Urinary bladder (tissue), 4 donors: ENCODE data around the gene ZDHHC20. TPM values are rescaled to one million over a fixed set of nuclear protein-coding genes. Genes with fewer than 3 reads are reported as not detected.
A peak's percentile ranks its signal among the peaks of the same experiment; 100 is the strongest.

Experiments used
- DNase-seq: peaks from one replicate; pipeline ENCODE4 v3.0.0-alpha.2; 2015; ENCODE audit errors: extremely low spot score
- H3K27ac ChIP-seq: one replicate; pipeline ENCODE4 v1.5.1; 2013; ENCODE audit warnings: low read depth, mild to moderate bottlenecking, moderate library complexity
- H3K36me3 ChIP-seq: one replicate; pipeline ENCODE4 v1.6.1; 2013; ENCODE audit warnings: mild to moderate bottlenecking, moderate library complexity; ENCODE audit not compliant: insufficient read depth
- H3K4me1 ChIP-seq: one replicate; pipeline ENCODE4 v1.6.1; 2013; ENCODE audit warnings: mild to moderate bottlenecking, moderate library complexity; ENCODE audit not compliant: insufficient read depth
- H3K4me3 ChIP-seq: one replicate; pipeline ENCODE4 v1.5.1; 2013; ENCODE audit warnings: low read depth, low read length
- WGBS: extraction: QIAGEN DNeasy Blood & Tissue Kit; methylation state at CpG from one replicate; pipeline ENCODE4 v1.1.7; 2013; 5-methylcytosine and 5-hydroxymethylcytosine counted together
- polyA plus RNA-seq: library from polyadenylated mRNA; stranded (reverse); fragments of 200-250 nt; gene quantifications from one replicate; pipeline ENCODE4 v1.2.3, GENCODE V29; 2013
- total RNA-seq: library from RNA; depleted of rRNA; stranded (reverse); fragments of >200 nt; gene quantifications from one replicate; pipeline ENCODE4 v1.2.3, GENCODE V29; 2014
- donor health status: healthy with polysubstance abuse.
- donor health status: healthy.

The ZDHHC20 gene
- total and polyA plus RNA-seq, 2 donors, result 30.1 to 209 TPM

DNA sequence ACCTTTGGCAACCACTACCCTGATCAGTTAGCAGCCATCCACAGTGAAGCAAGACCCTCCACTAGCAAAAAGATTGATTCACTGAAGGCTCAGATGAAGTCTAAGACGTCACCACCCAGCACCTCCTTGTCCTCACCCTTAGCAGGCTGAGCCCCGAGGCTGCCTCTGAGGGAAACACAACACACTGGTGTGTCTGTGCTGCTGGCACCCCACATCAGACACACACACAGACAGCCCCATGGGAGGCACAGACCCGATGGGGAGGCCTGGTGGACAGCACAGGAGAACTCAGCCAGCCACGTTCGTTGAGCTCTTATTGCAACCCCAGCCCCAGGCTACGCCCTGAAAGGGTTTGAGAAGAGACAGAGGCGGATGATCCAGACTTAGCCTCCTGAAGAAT lies 94.7 kb downstream of the ZDHHC20 start:
- no peak for DNase-seq
- Histone ChIP-seq H3K27ac (no peak overlapping the region), H3K4me1 (no peaks in the 10 kb centered on the region), H3K36me3 (no peaks in the 10 kb centered on the region), H3K4me3 (no peak overlapping the region)
- WGBS, result 88% methylated on average over 7 of the region's 7 CpGs

DNA sequence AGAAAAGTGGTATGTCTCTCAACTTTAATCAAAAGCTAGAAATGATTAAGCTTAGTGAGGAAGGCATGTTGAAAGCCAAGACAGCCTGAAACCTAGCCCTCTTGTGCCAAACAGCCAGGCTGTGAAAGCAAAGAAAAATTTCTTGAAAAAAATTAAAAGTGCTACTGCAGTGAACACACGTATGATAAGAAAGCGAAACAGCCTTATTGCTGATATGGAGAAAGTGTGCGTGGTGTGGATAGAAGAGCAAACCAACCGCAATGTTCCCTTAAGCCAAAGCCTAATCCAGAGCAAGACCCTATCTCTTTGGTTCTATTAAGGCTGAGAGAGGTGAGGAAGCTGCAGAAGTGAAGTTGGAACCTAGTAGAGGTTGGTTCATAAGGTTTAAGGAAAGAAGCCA lies 96.4 kb downstream of the ZDHHC20 start:
- DNase-seq, result no peak
- Histone ChIP-seq H3K4me3 (no peak overlapping the region), H3K36me3 (no peaks in the 10 kb centered on the region), H3K4me1 (no peaks in the 10 kb centered on the region), H3K27ac (no peak overlapping the region)
- WGBS, result 96% methylated on average over 4 of the region's 4 CpGs

DNA sequence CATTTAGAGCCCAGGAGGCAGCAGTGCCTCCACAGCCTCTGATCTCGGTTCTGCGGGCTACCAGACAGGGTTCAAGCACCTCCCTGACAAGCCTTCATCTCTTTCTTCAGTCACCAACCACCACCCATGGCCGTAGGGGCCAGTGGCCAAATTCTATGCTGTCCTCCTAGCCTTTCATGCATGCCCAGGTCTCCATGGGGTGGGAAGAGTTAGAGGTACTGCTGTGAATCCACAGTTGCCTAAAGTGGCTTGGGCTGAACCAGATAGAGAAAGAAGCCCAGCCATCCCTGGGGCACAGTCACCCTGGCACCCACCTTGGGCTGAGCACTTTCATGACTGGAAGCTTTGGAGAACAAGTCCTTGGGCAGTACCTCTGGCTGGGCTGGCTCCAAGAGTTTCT lies 97.4 kb downstream of the ZDHHC20 start:
- Histone ChIP-seq H3K4me1 (no peaks in the 10 kb centered on the region), H3K36me3 (no peaks in the 10 kb centered on the region), H3K27ac (no peak overlapping the region), H3K4me3 (no peak overlapping the region)
- no peak for DNase-seq
- WGBS, result 82% methylated on average over 3 of the region's 3 CpGs

DNA sequence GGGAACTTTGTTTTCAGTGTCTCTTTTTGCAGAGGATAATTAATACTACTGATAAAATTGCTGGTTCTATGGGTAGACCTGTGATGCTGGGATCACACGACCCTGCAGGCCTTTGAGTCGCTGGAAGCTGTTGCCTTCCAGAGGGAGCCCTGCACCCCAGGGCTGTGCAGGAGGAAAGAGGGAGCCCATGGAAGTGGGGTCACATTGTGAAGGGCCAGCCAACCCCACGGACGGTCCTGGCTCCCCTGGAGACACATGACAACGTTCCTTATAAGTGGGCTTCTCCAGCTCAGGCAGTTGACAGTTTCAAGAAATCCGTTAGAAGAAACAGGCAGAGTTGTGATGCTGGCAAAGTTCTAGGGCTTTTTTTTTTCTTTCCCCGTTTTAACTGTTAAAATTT lies 98.0 kb downstream of the ZDHHC20 start:
- DNase-seq, result no peak
- Histone ChIP-seq H3K36me3 (no peaks in the 10 kb centered on the region), H3K4me1 (no peaks in the 10 kb centered on the region), H3K27ac (no peak overlapping the region), H3K4me3 (no peak overlapping the region)
- WGBS, result 82% methylated on average over 7 of the region's 7 CpGs

DNA sequence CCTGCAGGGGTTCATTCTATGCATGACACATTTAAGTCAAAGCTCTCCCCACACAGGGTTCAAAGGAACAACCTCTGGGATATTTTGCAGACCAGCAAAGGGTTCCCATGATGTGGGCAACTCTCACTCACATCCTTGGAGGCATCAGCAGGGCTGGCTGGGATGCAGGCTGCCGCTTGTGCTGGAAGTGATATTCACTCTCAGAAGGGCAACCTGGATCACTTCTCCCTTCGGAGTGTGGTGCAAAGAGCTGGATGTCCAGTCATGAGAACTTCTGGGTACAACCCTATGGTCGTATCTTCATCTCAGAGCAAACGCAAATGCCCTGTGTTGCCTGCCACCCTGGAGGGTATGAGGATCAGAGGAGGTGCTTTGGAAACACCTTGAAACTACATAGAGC lies 98.6 kb downstream of the ZDHHC20 start:
- Histone ChIP-seq H3K4me3 (no peak overlapping the region), H3K27ac (no peak overlapping the region), H3K36me3 (no peaks in the 10 kb centered on the region), H3K4me1 (no peaks in the 10 kb centered on the region)
- WGBS, result 92% methylated on average over 4 of the region's 4 CpGs
- no peak for DNase-seq

DNA sequence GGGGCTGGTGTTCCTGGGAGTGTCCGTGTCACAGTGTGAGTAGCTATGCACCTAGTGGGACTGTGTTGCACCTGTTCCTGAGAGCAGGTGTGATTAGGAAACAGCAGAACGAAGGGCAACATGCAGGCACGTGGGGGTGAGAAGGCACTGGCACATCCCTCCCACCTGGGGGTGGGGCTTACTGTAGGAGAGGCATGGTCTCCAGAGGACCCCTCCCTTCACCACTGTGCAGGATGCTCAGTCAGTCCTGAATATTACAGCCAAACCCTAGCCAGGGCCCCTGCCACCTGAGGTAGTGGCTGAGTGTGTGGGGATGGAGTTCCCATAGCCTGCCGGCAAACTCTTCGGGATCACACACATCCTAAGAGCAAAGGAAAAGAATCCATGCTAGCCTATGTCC lies 99.2 kb downstream of the ZDHHC20 start:
- DNase-seq, result no peak
- Histone ChIP-seq H3K4me3 (no peak overlapping the region), H3K27ac (no peak overlapping the region), H3K4me1 (no peaks in the 10 kb centered on the region), H3K36me3 (no peaks in the 10 kb centered on the region)
- 76% methylated on average over 5 of the region's 5 CpGs for WGBS

DNA sequence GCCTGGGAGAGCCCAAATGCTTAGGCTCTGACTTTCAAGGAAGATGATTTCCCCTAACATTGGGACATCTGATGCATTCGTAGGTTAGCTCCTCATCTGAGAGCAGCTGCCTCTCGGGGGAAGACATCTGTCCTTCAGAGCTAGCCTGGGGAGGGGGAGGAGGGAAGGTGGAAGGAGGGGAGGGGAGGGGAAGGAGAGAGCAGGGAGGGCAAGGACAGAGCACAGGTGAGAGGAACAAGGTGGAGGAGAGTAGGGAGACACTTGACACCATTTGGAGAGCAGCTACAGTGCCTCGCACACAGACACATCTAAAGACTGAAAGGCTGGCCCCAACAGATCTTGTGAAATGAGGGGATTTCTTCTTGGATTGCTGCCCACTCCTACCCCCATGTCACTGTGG lies 103.8 kb downstream of the ZDHHC20 start:
- no peak overlapping the region for H3K4me3 ChIP-seq
- DNase-seq, result no peak
- no peak overlapping the region for H3K27ac ChIP-seq
- no peaks in the 10 kb centered on the region for H3K36me3 ChIP-seq
- no peaks in the 10 kb centered on the region for H3K4me1 ChIP-seq
- WGBS, result 64% methylated on average over 3 of the region's 3 CpGs

DNA sequence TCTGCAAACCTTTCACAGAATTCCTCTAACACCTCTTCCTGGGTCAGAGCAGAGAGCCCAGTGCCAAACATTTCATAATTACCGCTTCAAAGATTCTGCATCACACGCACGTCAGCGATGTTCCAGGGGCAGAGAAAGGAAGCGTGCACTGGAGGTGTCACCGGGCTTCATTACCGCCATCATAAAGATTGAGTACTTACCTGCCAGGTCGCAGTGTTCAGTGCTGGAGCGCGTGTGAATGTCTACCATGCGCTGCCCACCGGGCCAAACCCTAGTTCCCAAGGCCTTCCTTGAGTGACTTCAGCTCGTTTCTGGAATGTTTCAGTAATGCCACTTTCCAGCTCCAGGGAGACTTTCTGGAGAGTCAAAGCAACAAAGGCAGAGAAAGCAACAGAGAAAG lies 104.4 kb downstream of the ZDHHC20 start:
- WGBS, result 88% methylated on average over 13 of the region's 13 CpGs
- Histone ChIP-seq H3K4me3 (no peak overlapping the region), H3K36me3 (no peaks in the 10 kb centered on the region), H3K27ac (no peak overlapping the region), H3K4me1 (no peaks in the 10 kb centered on the region)
- no peak for DNase-seq

DNA sequence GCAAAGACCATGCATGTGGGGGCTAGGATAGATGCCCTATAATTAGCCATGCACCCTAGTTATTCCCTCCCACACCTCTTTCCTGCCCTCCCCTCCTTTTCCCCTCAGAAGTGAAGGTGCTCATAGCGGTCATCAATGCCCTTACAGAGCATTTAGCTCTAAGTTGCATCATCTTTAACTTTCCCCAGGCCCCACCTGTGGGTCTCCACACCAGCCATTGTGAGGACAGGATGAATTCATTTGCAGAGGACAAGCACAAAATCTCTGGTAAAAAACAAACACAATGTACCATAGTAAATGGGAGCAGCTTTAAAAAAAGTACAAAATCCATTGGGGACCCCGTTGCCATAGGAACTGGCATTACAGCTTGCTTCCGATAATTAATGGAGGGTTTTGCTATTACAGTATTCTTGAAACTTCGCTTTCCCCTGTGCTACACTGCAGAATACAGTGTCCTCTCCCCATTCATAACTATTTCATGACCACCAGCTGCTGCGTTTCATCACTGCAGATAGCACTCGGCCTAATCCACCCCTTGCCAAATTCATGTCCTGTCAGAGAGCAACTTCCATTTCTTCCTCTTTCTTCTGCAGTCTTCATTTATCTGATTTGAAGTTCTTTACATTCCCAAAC lies 110.5 kb downstream of the ZDHHC20 start:
- 48% methylated on average over 6 of the region's 6 CpGs for WGBS
- Histone ChIP-seq H3K27ac (no peak overlapping the region), H3K36me3 (no peaks in the 10 kb centered on the region), H3K4me1 (no peaks in the 10 kb centered on the region), H3K4me3 (no peak overlapping the region)
- peak; percentile 26 for DNase-seq

DNA sequence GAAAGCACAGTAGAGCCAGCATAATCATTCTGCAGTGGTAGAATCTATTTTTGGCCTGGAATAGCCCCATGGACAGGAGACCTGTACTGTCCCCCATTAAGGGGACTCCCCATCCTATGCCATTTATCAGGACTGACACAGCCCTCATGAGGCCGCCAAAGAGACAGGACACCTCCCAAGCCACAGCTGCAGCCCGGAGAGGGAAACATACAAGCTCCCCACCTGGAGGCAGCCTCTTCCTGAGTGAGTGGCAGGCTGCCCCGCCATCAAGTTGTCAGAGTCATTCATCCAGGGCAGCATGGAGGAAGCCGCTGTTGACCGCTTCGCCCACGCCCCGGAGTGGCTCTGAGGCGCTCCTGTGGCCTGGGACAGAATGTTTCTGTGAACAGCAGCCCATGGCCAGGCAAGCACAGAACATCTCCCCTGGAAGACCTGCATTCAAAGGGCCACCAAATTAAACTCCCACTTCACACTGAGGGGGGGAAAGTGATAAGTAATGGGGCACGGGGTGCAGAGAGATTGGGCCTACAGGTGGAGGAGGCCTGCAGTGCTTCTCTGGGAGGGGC lies 111.3 kb downstream of the ZDHHC20 start:
- Histone ChIP-seq H3K36me3 (no peaks in the 10 kb centered on the region), H3K4me1 (no peaks in the 10 kb centered on the region), H3K4me3 (no peak overlapping the region), H3K27ac (no peak overlapping the region)
- 89% methylated on average over 10 of the region's 10 CpGs for WGBS
- DNase-seq, result no peak

DNA sequence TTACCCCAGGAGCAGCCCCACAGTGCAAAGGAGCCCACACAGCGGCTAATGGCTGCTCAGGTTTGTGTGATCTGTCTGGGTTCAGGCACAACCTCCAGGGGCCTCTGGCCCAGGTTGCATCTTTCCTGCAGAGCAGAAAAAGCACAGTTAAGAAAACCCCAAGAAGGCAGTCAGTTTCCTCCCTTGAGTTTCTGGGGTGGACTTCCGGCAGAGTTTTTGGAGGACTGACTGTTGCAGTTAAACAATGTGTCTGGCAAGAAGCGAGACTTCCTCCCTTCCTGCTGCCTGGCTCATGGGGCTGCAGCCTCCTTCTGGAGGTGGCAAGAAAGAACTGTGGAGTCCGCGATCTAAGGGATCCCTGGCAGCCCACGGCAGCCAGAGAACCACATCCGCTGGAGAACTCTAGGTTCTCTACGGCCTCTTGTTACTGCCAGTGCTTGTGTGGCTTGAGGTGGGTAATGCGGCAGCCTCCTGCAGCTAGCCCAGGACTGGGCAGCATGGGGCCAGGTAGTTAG lies 114.4 kb downstream of the ZDHHC20 start:
- no peaks in the 10 kb centered on the region for H3K4me1 ChIP-seq
- no peak overlapping the region for H3K27ac ChIP-seq
- H3K4me3 ChIP-seq, result no peak overlapping the region
- no peaks in the 10 kb centered on the region for H3K36me3 ChIP-seq
- no peak for DNase-seq
- WGBS, result 76% methylated on average over 9 of the region's 9 CpGs

DNA sequence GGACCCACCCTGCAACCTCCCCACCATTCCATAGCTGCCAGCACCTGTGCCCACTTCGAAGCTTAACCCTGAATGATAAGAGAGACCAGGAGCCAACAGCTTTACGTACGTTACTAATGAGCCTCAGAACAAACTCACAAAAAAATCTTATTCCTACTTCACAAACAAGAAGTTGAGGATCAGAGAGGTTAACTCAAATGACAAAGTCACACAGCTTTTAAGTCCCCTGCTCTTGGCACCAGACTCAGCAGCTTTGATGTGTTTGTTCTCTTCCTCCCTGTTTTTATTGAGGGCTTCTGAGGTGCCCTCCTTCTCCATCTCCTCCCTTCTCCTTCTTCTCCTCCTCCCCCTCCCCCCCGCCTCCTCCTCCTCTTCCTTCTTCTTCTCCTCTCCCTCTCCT lies 115.4 kb downstream of the ZDHHC20 start:
- 78% methylated on average over 4 of the region's 4 CpGs for WGBS

DNA sequence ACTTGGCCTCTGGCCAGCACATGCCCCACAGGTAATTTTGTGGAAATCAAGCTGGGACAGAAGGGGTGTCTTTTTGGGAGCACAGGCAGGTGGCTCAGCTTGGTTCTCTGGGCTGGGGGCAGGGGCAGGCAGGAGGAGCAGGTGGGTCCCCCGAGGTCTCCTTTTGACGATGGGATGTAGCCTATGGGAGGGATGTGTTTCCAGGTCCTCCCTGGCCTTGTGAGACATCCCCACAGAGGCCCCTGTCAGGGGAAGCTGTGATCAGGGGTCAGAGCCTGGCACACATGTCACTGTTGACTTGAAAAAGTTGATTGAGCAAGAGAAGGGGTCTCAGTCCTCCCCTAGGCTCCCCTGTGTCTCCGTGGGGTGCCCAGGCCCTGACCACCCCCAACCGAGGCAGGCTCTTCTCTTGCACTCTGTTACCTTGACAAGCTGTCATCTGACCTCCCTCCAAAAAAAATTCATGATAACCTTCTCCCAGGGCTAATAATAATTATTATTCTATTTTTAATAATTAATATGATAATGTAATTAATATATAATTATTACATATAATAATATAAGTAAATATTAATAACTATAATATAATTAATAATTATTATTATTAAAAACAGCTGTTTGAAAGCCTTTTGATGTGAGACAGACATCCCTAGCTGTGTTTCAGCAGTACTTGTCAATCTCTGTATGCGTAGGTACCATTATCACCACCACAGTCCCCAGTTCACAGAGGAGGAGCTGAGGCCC lies 116.2 kb downstream of the ZDHHC20 start:
- Histone ChIP-seq H3K27ac (no peak overlapping the region), H3K4me1 (no peaks in the 10 kb centered on the region), H3K36me3 (no peaks in the 10 kb centered on the region), H3K4me3 (no peak overlapping the region)
- WGBS, result 74% methylated on average over 5 of the region's 5 CpGs
- no peak for DNase-seq

More for the DNA sequence above, 115.4 kb downstream of the ZDHHC20 start:
- no peak for DNase-seq
- H3K4me3 ChIP-seq, result no peak overlapping the region
- H3K36me3 ChIP-seq, result no peaks in the 10 kb centered on the region
- H3K4me1 ChIP-seq, result no peaks in the 10 kb centered on the region
- H3K27ac ChIP-seq, result no peak overlapping the region
